K562 (cell line): ENCODE measurements around the gene FBLN2. TPM values are rescaled to one million over a fixed set of nuclear protein-coding genes. Genes with fewer than 3 reads are reported as not detected.

Source experiments
- ATAC-seq: fragments of 200-7000 bp; cut with Tn5 transposase; 3 replicates; pipeline ENCODE4 v1.9.1; 2020; ENCODE audit warnings: moderate library complexity
- BruUV-seq: library from RNA; stranded (reverse); fragments of 400-500 nt; replicated peaks from 2 replicates; lab custom pipeline; 2021; lab: Mats Ljungman, UMichigan
- CTCF ChIA-PET: fragments of 300-600 bp; formaldehyde crosslinking; extraction: SDS; loops from one replicate; lab custom pipeline; 2021; ENCODE audit warnings: low intra/inter-chr PET ratio; lab: Yijun Ruan, JAX
- POLR2A ChIA-PET: fragments of 300-600, 350-650 bp; sonication (Branson Sonifier 250); formaldehyde crosslinking; extraction: SDS; loops from one replicate; lab custom pipeline; 2021; ENCODE audit warnings: antibody characterized with exemption, inconsistent platforms; lab: Yijun Ruan, JAX
- DNase-seq, 4 experiments: peaks; one replicate each; pipeline versions ENCODE4 v3.0.0 to v3.0.0-alpha.2; 2011 to 2018; ENCODE audit warnings: low spot score in 3 of 4, mixed read lengths in 3 of 4; ENCODE audit errors: extremely low read depth in 1 of 4
- FAIRE-seq: peaks from 2 replicates; lab custom pipeline; 2011; peaks lifted over from hg19 to GRCh38; lab: Jason Lieb, UNC
- H2AFZ ChIP-seq: 2 replicates; pipeline ENCODE4 v1.6.0; 2011; ENCODE audit warnings: low read depth, low read length, control low read depth, inconsistent platforms
- H3K27ac ChIP-seq: fragments of 200-600 bp; 3 replicates; pipeline ENCODE4 v1.8.0; 2011; ENCODE audit warnings: low read depth, mild to moderate bottlenecking, control low read depth, inconsistent platforms, low read length, moderate library complexity, mixed read lengths; ENCODE audit errors: extremely low read depth
- H3K27me3 ChIP-seq, 2 experiments: fragments of 300-600 bp in 1 of 2; 2 replicates in 1 of 2; 3 replicates in 1 of 2; pipeline versions ENCODE4 v1.6.0 to v1.8.0; 2011; ENCODE audit warnings: inconsistent platforms in 2 of 2, low read length in 2 of 2, mild to moderate bottlenecking in 1 of 2, mixed read lengths in 1 of 2, moderate library complexity in 1 of 2; ENCODE audit not compliant: control insufficient read depth in 2 of 2, insufficient read depth in 2 of 2
- H3K36me3 ChIP-seq: fragments of 300-600 bp; 3 replicates; pipeline ENCODE4 v1.8.0; 2011; ENCODE audit warnings: mild to moderate bottlenecking, low read length, inconsistent platforms; ENCODE audit not compliant: control insufficient read depth, insufficient read depth
- H3K4me1 ChIP-seq, 2 experiments: fragments of 200-600 bp in 1 of 2; replicated peaks in 1 of 2; 2 replicates in 1 of 2; 3 replicates in 1 of 2; pipeline versions ENCODE4 v1.5.1 to v1.8.0; 2011; ENCODE audit warnings: inconsistent platforms in 2 of 2, low read length in 2 of 2, mild to moderate bottlenecking in 1 of 2, mixed read lengths in 1 of 2, moderate library complexity in 1 of 2; ENCODE audit not compliant: control insufficient read depth in 2 of 2, insufficient read depth in 2 of 2
- H3K4me2 ChIP-seq: 2 replicates; pipeline ENCODE4 v1.6.1; 2011; ENCODE audit warnings: low read length, control low read depth, inconsistent platforms, mixed read lengths; ENCODE audit not compliant: insufficient read depth
- H3K4me3 ChIP-seq: fragments of 200-600 bp; sonication (generic), shearing (Covaris generic); 2 replicates; pipeline ENCODE4 v1.5.1; 2016; ENCODE audit warnings: control low read depth, inconsistent platforms
- H3K79me2 ChIP-seq: fragments of 200-600 bp; 3 replicates; pipeline ENCODE4 v1.8.0; 2011; ENCODE audit warnings: low read length, inconsistent platforms; ENCODE audit not compliant: control insufficient read depth, insufficient read depth
- H3K9ac ChIP-seq, 2 experiments: 2 replicates each; pipeline versions ENCODE4 v1.6.0 to v1.6.1; 2011; ENCODE audit warnings: low read depth in 2 of 2, low read length in 2 of 2, control low read depth in 1 of 2, inconsistent platforms in 1 of 2, mild to moderate bottlenecking in 1 of 2, mixed read lengths in 1 of 2; ENCODE audit not compliant: insufficient read depth in 1 of 2
- H3K9me1 ChIP-seq: one replicate; pipeline ENCODE4 v1.6.0; 2011; ENCODE audit warnings: inconsistent platforms, mild to moderate bottlenecking, low read length, moderate library complexity; ENCODE audit not compliant: control insufficient read depth, insufficient read depth
- H3K9me3 ChIP-seq: replicated peaks from 2 replicates; pipeline ENCODE4 v1.5.1; 2011; ENCODE audit warnings: low read depth, low read length, inconsistent platforms; ENCODE audit not compliant: control insufficient read depth, insufficient read depth
- H4K20me1 ChIP-seq: replicated peaks from 2 replicates; pipeline ENCODE4 v1.6.1; 2011; ENCODE audit warnings: low read length, inconsistent platforms, mixed read lengths; ENCODE audit not compliant: control insufficient read depth, insufficient read depth
- BCOR ChIP-seq: fragments of 450-650 bp; IDR thresholded peaks from 2 replicates; pipeline ENCODE4 v1.6.1; 2016
- HLTF ChIP-seq: fragments of 450-650 bp; IDR thresholded peaks from 2 replicates; pipeline ENCODE4 v1.6.1; 2016
- NFYB ChIP-seq: IDR thresholded peaks from 2 replicates; pipeline ENCODE4 v1.6.1; 2011; ENCODE audit warnings: mild to moderate bottlenecking, moderate library complexity; ENCODE audit not compliant: insufficient read length; ENCODE audit errors: extremely low read depth
- STAT5A ChIP-seq: IDR thresholded peaks from 2 replicates; pipeline ENCODE4 v1.6.1; 2012; ENCODE audit warnings: low read length, inconsistent platforms, borderline replicate concordance
- ZBTB9 ChIP-seq: fragments of 450-650 bp; formaldehyde crosslinking; IDR thresholded peaks from 2 replicates; pipeline ENCODE4 v1.4.0; 2020; ENCODE audit warnings: mild to moderate bottlenecking, moderate library complexity
- ZNF512 ChIP-seq: IDR thresholded peaks from 2 replicates; pipeline ENCODE4 v1.6.1; 2016; ENCODE audit warnings: missing genetic modification characterization, missing compliant biosample characterization
- WGBS: fragments of 100-300 bp; shearing (Covaris generic); methylation state at CpG from one replicate; pipeline ENCODE4 v1.1.6; 2016; ENCODE audit warnings: low coverage, mixed read lengths; ENCODE audit not compliant: insufficient coverage; ENCODE audit errors: missing lambda C conversion rate; 5-methylcytosine and 5-hydroxymethylcytosine counted together
- in situ Hi-C: fragments of 300-500 bp; cut with MboI; formaldehyde crosslinking; loops from 4 replicates; pipeline ENCODE4 v1.15.0; 2018; ENCODE audit warnings: inconsistent platforms, mixed read lengths
- intact Hi-C: fragments of 100-400 bp; cut with micrococcal nuclease; formaldehyde crosslinking; loops from 2 replicates; pipeline ENCODE4 v1.14.2; 2022
- polyA plus RNA-seq, 8 experiments: library from polyadenylated mRNA; depleted of rRNA in 4 of 8; stranded (reverse) in 5 of 8; unstranded in 3 of 8; fragments of >200 nt; fragmentation: Nextera tagmentation in 2 of 8; fragmentation: Illumina TruSeq in 1 of 8; extraction: Ambion mirVana in 2 of 8; extraction: Trizol in 1 of 8; gene quantifications; 2 replicates each; pipeline versions ENCODE4 v1.2.1 to v1.2.3, GENCODE V29; 2011 to 2014; ENCODE audit warnings: inconsistent platforms in 1 of 8, missing spikeins in 1 of 8
- total RNA-seq, 7 experiments: library from RNA; depleted of rRNA in 6 of 7; stranded (reverse); fragments of >200 nt in 6 of 7; fragmentation: Illumina TruSeq in 2 of 7; extraction: Trizol in 2 of 7; gene quantifications; 2 replicates each; pipeline versions ENCODE4 v1.2.1 to v1.2.3, GENCODE V29; 2011 to 2021; ENCODE audit warnings: low replicate concordance in 1 of 7

FBLN2 gene
- total and polyA plus RNA-seq, 9 of the 15 experiments (the other 6 are each of a cell fraction or from before 2014, with no cell fraction given): 0.03 to 0.10 (median 0.04) TPM; not detected in 6

- 3% methylated on average over 6 of the region's 6 CpGs for WGBS
- H3K4me3 ChIP-seq: no peak overlapping the region
- ATAC-seq (no peak), FAIRE-seq (no peak), DNase-seq (no peak)
- H3K9me1 ChIP-seq: peaks cover 5% of the 10 kb centered on the region
- no TSS peak for BruUV-seq
- no peak overlapping the region for H3K4me2 ChIP-seq
- H4K20me1 ChIP-seq: peaks cover 32% of the 10 kb centered on the region
- POLR2A ChIA-PET: no interaction called here
- peaks cover 50 to 82% of the 10 kb centered on the region in 2 experiments for H3K27me3 ChIP-seq
- no peaks in the 10 kb centered on the region; the same call in 1 of the 2 replicates for H3K9me3 ChIP-seq
- intact Hi-C loops: no loop called here
- peaks cover 0 to 18% of the 10 kb centered on the region in 2 experiments; a peak in 1 of 5 replicates for H3K4me1 ChIP-seq
- no peak overlapping the region for H2AFZ ChIP-seq
- no peaks in the 10 kb centered on the region for H3K36me3 ChIP-seq
- H3K79me2 ChIP-seq: no peaks in the 10 kb centered on the region
- no peak overlapping the region for H3K27ac ChIP-seq
- in situ Hi-C loops: no loop called here
- CTCF ChIA-PET: no interaction called here
- TF ChIP-seq BCOR (0 out of 2 replicates have a peak, but pooled peaks have one; percentile 2), HLTF (no peak), NFYB (no peak), STAT5A (no peak)
- H3K9ac ChIP-seq: no peak overlapping the region
Observed at GRCh38 chr3:13624021-13624420, 75.1 kb downstream of the FBLN2 start.

- FAIRE-seq (no peak), DNase-seq (no peak), ATAC-seq (no peak)
- Histone ChIP-seq H3K4me1 (peaks cover 0 to 20% of the 10 kb centered on the region in 2 experiments; a peak in 1 of 5 replicates), H3K79me2 (no peaks in the 10 kb centered on the region), H3K27me3 (peaks cover 50 to 82% of the 10 kb centered on the region in 2 experiments; a peak in 4 of 5 replicates), H4K20me1 (peaks cover 29% of the 10 kb centered on the region), H3K4me2 (no peak overlapping the region), H3K4me3 (no peak overlapping the region), H3K36me3 (no peaks in the 10 kb centered on the region), H3K9me1 (peaks cover under 1% of the 10 kb centered on the region), H3K9ac (no peak overlapping the region), H2AFZ (no peak overlapping the region), H3K27ac (no peak overlapping the region), H3K9me3 (no peaks in the 10 kb centered on the region; the same call in 1 of the 2 replicates)
- 28% methylated on average over 8 of the region's 8 CpGs for WGBS
- CTCF ChIA-PET: no interaction called here
- POLR2A ChIA-PET: interaction anchor here (0.8 kb wide), 1 partner anchor 23 kb away, joined by 4 read pairs; no protein-coding TSS in a partner anchor
- TF ChIP-seq ZBTB9 (CRISPR knock-in tag): peak; percentile 86
- no peak for TF ChIP-seq ZNF512 (tag)
- in situ Hi-C loops (no loop called here), intact Hi-C loops (no loop called here)
- no TSS peak for BruUV-seq
Observed at GRCh38 chr3:13624671-13625125, 75.8 kb downstream of the FBLN2 start.
